ENCODE data around the gene SRRT. TPM values are rescaled to one million over a fixed set of nuclear protein-coding genes. Genes with fewer than 3 reads are reported as not detected.

SRRT gene
- polyA plus RNA-seq, 1 donor from 2014 or later = 59.9 TPM

- no peak overlapping the region for H3K4me2 ChIP-seq (ENCODE audit: low read length)
- H3K27me3 ChIP-seq (ENCODE audit: insufficient read depth, low read depth, low read length) = peaks cover 28% of the 10 kb centered on the region
- H3K9ac ChIP-seq (ENCODE audit: low read length) = no peak overlapping the region
- H3K79me2 ChIP-seq (replicated peaks; ENCODE audit: insufficient read depth, low read length) = no peaks in the 10 kb centered on the region
- no peaks in the 10 kb centered on the region for H3K9me2 ChIP-seq (ENCODE audit: insufficient read depth, low read length)
- no peak overlapping the region for H3K27ac ChIP-seq (ENCODE audit: low read length)
- no peaks in the 10 kb centered on the region for H3K36me3 ChIP-seq (ENCODE audit: insufficient read depth, low read length)
- H3F3A ChIP-seq (ENCODE audit: insufficient read depth, low read length, poor library complexity, severe bottlenecking) = no peaks in the 10 kb centered on the region
- no peaks in the 10 kb centered on the region for H3K9me3 ChIP-seq (ENCODE audit: low read length)
- H4K20me1 ChIP-seq (ENCODE audit: insufficient read depth) = no peaks in the 10 kb centered on the region
- H3K4me3 ChIP-seq (ENCODE audit: low read length) = no peak overlapping the region
- no peak overlapping the region for H2AFZ ChIP-seq (ENCODE audit: low read depth, low read length)
- no peak for TF ChIP-seq MXI1 (conservative IDR thresholded peaks at IDR 0.05; ENCODE audit: poor library complexity, severe bottlenecking)
- TF ChIP-seq TAF1 (IDR thresholded peaks at IDR 0.05; ENCODE audit: low read depth) = no peak
- TF ChIP-seq SMC3 (conservative IDR thresholded peaks at IDR 0.05; ENCODE audit: poor library complexity) = no peak
- TF ChIP-seq RAD21 (conservative IDR thresholded peaks at IDR 0.05) = no peak
- TF ChIP-seq POLR2AphosphoS5 (IDR thresholded peaks at IDR 0.05) = no peak
- no peak for TF ChIP-seq REST (IDR thresholded peaks at IDR 0.05; ENCODE audit: borderline replicate concordance)
These were observed 24.5 kb downstream of the SRRT start for GRCh38 chr7:100899432-100899831.

- Histone ChIP-seq H3K4me3 (ENCODE audit: low read length) (no peak overlapping the region), H3K27me3 (ENCODE audit: insufficient read depth, low read depth, low read length) (peaks cover 18% of the 10 kb centered on the region), H3K36me3 (ENCODE audit: insufficient read depth, low read length) (no peaks in the 10 kb centered on the region), H3K9ac (ENCODE audit: low read length) (no peak overlapping the region), H3K9me3 (ENCODE audit: low read length) (no peaks in the 10 kb centered on the region), H2AFZ (ENCODE audit: low read depth, low read length) (no peak overlapping the region), H3K4me2 (ENCODE audit: low read length) (no peak overlapping the region), H3K79me2 (replicated peaks; ENCODE audit: insufficient read depth, low read length) (no peaks in the 10 kb centered on the region), H3K9me2 (ENCODE audit: insufficient read depth, low read length) (no peaks in the 10 kb centered on the region), H4K20me1 (ENCODE audit: insufficient read depth) (no peaks in the 10 kb centered on the region), H3F3A (ENCODE audit: insufficient read depth, low read length, poor library complexity, severe bottlenecking) (no peaks in the 10 kb centered on the region), H3K27ac (ENCODE audit: low read length) (no peak overlapping the region)
- TF ChIP-seq CTCF (IDR thresholded peaks at IDR 0.05; ENCODE audit: poor library complexity, severe bottlenecking) (no peak), SMC3 (conservative IDR thresholded peaks at IDR 0.05; ENCODE audit: poor library complexity) (no peak), REST (IDR thresholded peaks at IDR 0.05; ENCODE audit: borderline replicate concordance) (no peak), RAD21 (conservative IDR thresholded peaks at IDR 0.05) (no peak)
These were observed 26.1 kb downstream of the SRRT start for GRCh38 chr7:100900978-100901377.

Data from neural cell (in vitro differentiated cells).